ENCODE results near the gene ZNF175.

- no peak for TF ChIP-seq BHLHE40 (IDR thresholded peaks at IDR 0.05; ENCODE audit: low read length)
- no peak for TF ChIP-seq RAD21 (CRISPR knock-in tag; conservative IDR thresholded peaks at IDR 0.05 in 1 of 2, IDR thresholded peaks at IDR 0.05 in 1 of 2)
- TF ChIP-seq ZHX1 (conservative IDR thresholded peaks at IDR 0.05; ENCODE audit: low read length), result no peak
These were observed 5.8 kb downstream of the ZNF175 start for GRCh38 chr19:51576850-51577249.

Data from K562 (cell line).